Right lobe of liver (tissue), 4 donors: ENCODE results near the gene HIBADH.

Experiments
- POLR2A ChIP-seq: fragments of 450-650 bp; IDR thresholded peaks from one replicate; pipeline ENCODE4 v1.6.1; 2017; ENCODE audit warnings: antibody characterized with exemption, mild to moderate bottlenecking
- TF ChIP-seq, protein P1 (sequence below), 4 donors: fragments of 200-600 bp in 3 of 4; fragments of 450-650 bp in 1 of 4; IDR thresholded peaks; one replicate each; pipeline versions ENCODE4 v1.5.1 to v1.8.0; 2016 to 2022; ENCODE audit warnings: antibody characterized with exemption in 4 of 4, mild to moderate bottlenecking in 2 of 4
- donor health status: DM: no; HTN: no; CAD: no.
- donor health status: DM: no; HTN: no; CAD: no.
- donor health status: DM: no; HTN: yes; CAD: no.

DNA sequence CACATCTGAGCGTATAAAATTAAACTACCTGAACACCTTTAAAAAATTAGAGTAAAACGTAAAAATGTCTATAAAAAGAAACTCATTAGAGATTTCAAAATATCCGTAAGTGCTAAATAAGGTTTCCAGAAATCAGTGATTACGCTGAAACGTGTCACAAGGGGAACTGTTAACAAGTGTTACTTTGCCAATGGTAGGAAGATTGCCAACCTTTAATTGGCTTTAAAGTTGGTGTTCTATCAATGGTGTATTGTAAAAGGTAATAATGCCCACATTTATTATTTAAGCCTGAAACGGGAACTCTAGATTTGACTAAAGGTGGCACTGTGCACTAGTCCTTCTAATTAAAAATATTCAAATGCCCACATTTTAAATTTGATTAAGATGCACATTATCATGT, 37.8 kb upstream of the HIBADH start:
- TF ChIP-seq, protein P1, sequence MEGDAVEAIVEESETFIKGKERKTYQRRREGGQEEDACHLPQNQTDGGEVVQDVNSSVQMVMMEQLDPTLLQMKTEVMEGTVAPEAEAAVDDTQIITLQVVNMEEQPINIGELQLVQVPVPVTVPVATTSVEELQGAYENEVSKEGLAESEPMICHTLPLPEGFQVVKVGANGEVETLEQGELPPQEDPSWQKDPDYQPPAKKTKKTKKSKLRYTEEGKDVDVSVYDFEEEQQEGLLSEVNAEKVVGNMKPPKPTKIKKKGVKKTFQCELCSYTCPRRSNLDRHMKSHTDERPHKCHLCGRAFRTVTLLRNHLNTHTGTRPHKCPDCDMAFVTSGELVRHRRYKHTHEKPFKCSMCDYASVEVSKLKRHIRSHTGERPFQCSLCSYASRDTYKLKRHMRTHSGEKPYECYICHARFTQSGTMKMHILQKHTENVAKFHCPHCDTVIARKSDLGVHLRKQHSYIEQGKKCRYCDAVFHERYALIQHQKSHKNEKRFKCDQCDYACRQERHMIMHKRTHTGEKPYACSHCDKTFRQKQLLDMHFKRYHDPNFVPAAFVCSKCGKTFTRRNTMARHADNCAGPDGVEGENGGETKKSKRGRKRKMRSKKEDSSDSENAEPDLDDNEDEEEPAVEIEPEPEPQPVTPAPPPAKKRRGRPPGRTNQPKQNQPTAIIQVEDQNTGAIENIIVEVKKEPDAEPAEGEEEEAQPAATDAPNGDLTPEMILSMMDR (IDR thresholded peaks at IDR 0.05): no peak
- TF ChIP-seq POLR2A: no peak
